WTC11 (cell line): ENCODE data around the gene PLIN5. TPM values are rescaled to one million over a fixed set of nuclear protein-coding genes. Genes with fewer than 3 reads are reported as not detected.
A peak's percentile ranks its signal among the peaks of the same experiment; 100 is the strongest.

Source experiments
- ATAC-seq: fragments of 200-7000 bp; cut with Tn5 transposase; 2 replicates; pipeline ENCODE4 v1.10.0; 2021; ENCODE audit warnings: mild to moderate bottlenecking, moderate library complexity
- CTCF ChIA-PET: fragments of 300-600 bp; sonication (Branson Sonifier 250); formaldehyde crosslinking; loops from one replicate; lab custom pipeline; 2021; ENCODE audit warnings: antibody characterized with exemption; lab: Charles Lee
- POLR2A ChIA-PET: fragments of 350-600 bp; sonication (Branson Sonifier 250); formaldehyde crosslinking; loops from one replicate; lab custom pipeline; 2021; ENCODE audit warnings: antibody characterized with exemption; lab: Charles Lee
- DNase-seq: peaks from one replicate; pipeline ENCODE4 v3.0.0; 2021; ENCODE audit warnings: low spot score
- H3K27ac Mint-ChIP-seq: 2 replicates; pipeline ENCODE4 v1.8.0; 2021; ENCODE audit warnings: mixed read lengths
- H3K27me3 Mint-ChIP-seq: 2 replicates; pipeline ENCODE4 v1.8.0; 2021; ENCODE audit warnings: low read depth, mild to moderate bottlenecking, moderate library complexity, mixed read lengths
- H3K36me3 Mint-ChIP-seq: 2 replicates; pipeline ENCODE4 v1.8.0; 2021; ENCODE audit warnings: mixed read lengths
- H3K4me1 Mint-ChIP-seq: 2 replicates; pipeline ENCODE4 v1.8.0; 2022; ENCODE audit warnings: mixed read lengths
- H3K4me3 Mint-ChIP-seq: 2 replicates; pipeline ENCODE4 v1.8.0; 2021; ENCODE audit warnings: mild to moderate bottlenecking, moderate library complexity, mixed read lengths
- H3K9me3 Mint-ChIP-seq: 2 replicates; pipeline ENCODE4 v1.8.0; 2021; ENCODE audit warnings: mixed read lengths
- ATF6 ChIP-seq: sonication (generic); formaldehyde crosslinking; IDR thresholded peaks from 2 replicates; pipeline ENCODE4 v1.8.1; 2023; ENCODE audit warnings: mild to moderate bottlenecking, missing genetic modification reagents
- E2F4 ChIP-seq: sonication (generic); formaldehyde crosslinking; IDR thresholded peaks from 2 replicates; pipeline ENCODE4 v1.8.1; 2022; ENCODE audit warnings: low read depth, mild to moderate bottlenecking, moderate library complexity, missing genetic modification reagents, borderline replicate concordance
- GABPB1 ChIP-seq: sonication (generic); formaldehyde crosslinking; IDR thresholded peaks from 2 replicates; pipeline ENCODE4 v1.8.1; 2023; ENCODE audit warnings: mild to moderate bottlenecking, missing genetic modification reagents
- HMGA2 ChIP-seq: fragments of 250-450 bp; sonication (Bioruptor Pico); IDR thresholded peaks from 2 replicates; pipeline ENCODE4 v1.4.0; 2021; ENCODE audit warnings: mild to moderate bottlenecking, moderate library complexity
- PREB ChIP-seq: sonication (generic); formaldehyde crosslinking; IDR thresholded peaks from 2 replicates; pipeline ENCODE4 v1.8.1; 2022; ENCODE audit warnings: mild to moderate bottlenecking, missing genetic modification reagents, moderate library complexity, borderline replicate concordance
- TP53 ChIP-seq: sonication (generic); formaldehyde crosslinking; IDR thresholded peaks from 2 replicates; pipeline ENCODE4 v1.8.1; 2023; ENCODE audit warnings: mild to moderate bottlenecking, missing genetic modification reagents
- USF1 ChIP-seq: sonication (generic); formaldehyde crosslinking; IDR thresholded peaks from 2 replicates; pipeline ENCODE4 v1.8.0; 2022; ENCODE audit warnings: mild to moderate bottlenecking, missing genetic modification reagents
- USF2 ChIP-seq: sonication (generic); formaldehyde crosslinking; IDR thresholded peaks from 2 replicates; pipeline ENCODE4 v1.8.1; 2023; ENCODE audit warnings: mild to moderate bottlenecking, missing genetic modification reagents, moderate library complexity
- ZNF281 ChIP-seq: sonication (generic); formaldehyde crosslinking; IDR thresholded peaks from 2 replicates; pipeline ENCODE4 v1.8.0; 2023; ENCODE audit warnings: mild to moderate bottlenecking, missing genetic modification reagents
- ZNF532 ChIP-seq: fragments of 250-450 bp; sonication (Bioruptor Pico); IDR thresholded peaks from 2 replicates; pipeline ENCODE4 v1.9.0; 2021; ENCODE audit warnings: mild to moderate bottlenecking, borderline replicate concordance
- total RNA-seq: library from RNA; stranded (reverse); gene quantifications from 3 replicates; pipeline ENCODE4 v1.2.3, GENCODE V29; 2021

The PLIN5 gene
- total RNA-seq, 1 experiment from 2014 or later: 3.9 TPM

- TF ChIP-seq ZNF281: no peak
- no peak for TF ChIP-seq HMGA2 (CRISPR knock-in tag)
- TF ChIP-seq E2F4 (CRISPR knock-in tag): no peak
Measured at GRCh38 chr19:4519172-4519496, 15.9 kb downstream of the PLIN5 start (continued).

- Mint-ChIP-seq H3K36me3 (no peaks in the 10 kb centered on the region), H3K27ac (no peak within 1 kb of the TSS), H3K4me3 (no peak within 1 kb of the TSS), H3K4me1 (no peaks in the 10 kb centered on the region), H3K9me3 (no peaks in the 10 kb centered on the region), H3K27me3 (peaks cover 78% of the 10 kb centered on the region)
- POLR2A ChIA-PET: interaction anchor here (0.6 kb wide), 1 partner anchor 35 kb away, joined by 10 read pairs; no protein-coding TSS in a partner anchor
- CTCF ChIA-PET: interaction anchor here (0.7 to 5.4 kb wide), 6 partner anchors 7 to 158 kb away, joined by 3 to 63 read pairs (median 4); partner anchors contain the start of genes PLIN5 and SEMA6B
- peak; percentile 34 for DNase-seq
- peak; percentile 50 for ATAC-seq
- TF ChIP-seq PREB (CRISPR knock-in tag): no peak
- TF ChIP-seq ZNF532 (CRISPR knock-in tag): no peak
- peak; percentile 85 for TF ChIP-seq GABPB1 (CRISPR knock-in tag)
- TF ChIP-seq USF1 (CRISPR knock-in tag): peak; percentile 76
- TF ChIP-seq TP53: no peak
- peak; percentile 70 for TF ChIP-seq USF2
- no peak for TF ChIP-seq ATF6 (CRISPR knock-in tag)
Measured at GRCh38 chr19:4518345-4519171, 16.5 kb downstream of the PLIN5 start, which contains the start of gene PLIN4. Gene PLIN4, minus strand, starts transcription at chr19:4518486. Its CDS starts 214 bp downstream, at chr19:4518272.
